HepG2 (cell line): ENCODE data around the gene SERPIND1.

Source experiments
- CEBPB ChIP-seq: IDR thresholded peaks from 2 replicates; pipeline ENCODE4 v1.6.1; 2011; ENCODE audit warnings: low read depth, low read length, improper control_type of control experiment, borderline replicate concordance
- ZNF841 ChIP-seq: sonication (generic); formaldehyde crosslinking; IDR thresholded peaks from 2 replicates; pipeline ENCODE4 v1.8.1; 2023; ENCODE audit warnings: missing genetic modification reagents, borderline replicate concordance

DNA sequence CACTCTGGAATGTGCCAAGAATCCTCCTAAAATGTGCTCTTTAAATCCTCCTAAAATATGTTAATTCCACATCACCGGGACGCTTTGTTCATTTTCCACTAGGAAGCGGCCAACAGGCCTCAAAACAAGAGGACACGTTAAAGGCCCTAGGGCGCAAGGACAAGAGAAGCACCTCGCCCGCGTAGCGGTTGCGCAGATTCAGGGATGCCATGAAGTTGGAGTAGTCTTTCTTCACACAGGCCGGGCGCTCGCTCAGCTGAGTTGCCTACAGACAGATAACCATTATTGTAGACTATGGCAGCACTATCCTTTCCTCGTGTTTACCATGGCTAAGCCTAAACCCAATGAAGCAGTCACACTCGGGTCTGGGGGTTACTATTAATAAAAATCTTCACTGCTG, 29.5 kb upstream of the SERPIND1 start:
- no peak for TF ChIP-seq ZNF841
- TF ChIP-seq CEBPB: no peak
